Ectodermal cell (in vitro differentiated cells): ENCODE measurements around the gene PSME3.

ENCODE experiments used
- H3K27ac ChIP-seq: 2 replicates; pipeline ENCODE4 v1.7.0; 2013; ENCODE audit warnings: mild to moderate bottlenecking, low read depth, low read length; ENCODE audit not compliant: insufficient read depth, poor library complexity, severe bottlenecking
- H3K27me3 ChIP-seq: 2 replicates; pipeline ENCODE4 v1.7.0; 2013; ENCODE audit warnings: mild to moderate bottlenecking, low read length; ENCODE audit not compliant: insufficient read depth, control insufficient read depth, poor library complexity, severe bottlenecking
- H3K36me3 ChIP-seq: one replicate; pipeline ENCODE4 v1.7.0; 2013; ENCODE audit warnings: low read length; ENCODE audit not compliant: control insufficient read depth, insufficient read depth
- H3K4me1 ChIP-seq: one replicate; pipeline ENCODE4 v1.7.0; 2013; ENCODE audit warnings: low read length; ENCODE audit not compliant: control insufficient read depth, insufficient read depth
- H3K4me3 ChIP-seq: 2 replicates; pipeline ENCODE4 v1.7.0; 2013; ENCODE audit warnings: low read depth, low read length, control low read depth; ENCODE audit not compliant: insufficient read depth
- H3K9me3 ChIP-seq: 2 replicates; pipeline ENCODE4 v1.7.0; 2013; ENCODE audit warnings: mild to moderate bottlenecking, low read length, moderate library complexity; ENCODE audit not compliant: control insufficient read depth
- whole genome bisulfite sequencing, 2 experiments: methylation state at CpG; one replicate each; pipeline ENCODE4 v1.1.7; 2013; ENCODE audit warnings: missing lambda C conversion rate in 2 of 2; 5-methylcytosine and 5-hydroxymethylcytosine counted together

The PSME3 gene

DNA sequence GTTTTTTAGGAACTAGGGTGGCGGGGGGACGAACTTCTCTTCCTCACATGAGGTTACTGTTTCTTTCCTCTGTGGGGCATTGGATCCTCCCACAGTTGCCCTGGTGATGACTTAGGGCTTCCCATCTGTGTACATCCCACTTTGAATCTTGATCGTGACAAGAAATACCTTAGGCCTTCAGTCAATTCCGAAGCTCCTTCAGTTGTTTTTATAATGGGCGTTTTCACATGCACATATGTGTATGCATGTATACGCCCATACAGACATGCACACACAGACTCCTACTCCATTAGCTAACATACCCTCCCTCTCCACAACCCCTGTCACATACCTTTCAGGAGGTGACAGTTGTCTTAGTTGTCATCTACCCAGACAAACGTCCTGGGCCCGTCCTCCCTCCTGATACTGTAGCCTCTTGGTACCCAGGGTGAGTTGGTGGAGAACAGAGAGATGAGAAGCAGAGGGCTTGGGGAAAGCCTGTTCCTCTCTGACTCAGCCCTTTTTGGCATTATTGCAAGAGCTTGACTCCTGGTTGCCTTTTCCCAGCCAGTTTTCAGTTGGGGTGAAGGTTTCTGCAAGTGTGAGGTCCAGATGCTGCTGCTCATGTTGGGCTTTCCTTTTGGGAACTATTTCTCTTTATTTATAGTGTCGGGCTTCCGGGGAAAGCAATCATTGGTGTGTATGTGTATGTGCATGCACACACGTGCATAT, 8.9 kb downstream of the PSME3 start:
- 92 to 95% methylated on average over 11 of the region's 11 CpGs for WGBS, 2 experiments
- no peak overlapping the region for H3K4me3 ChIP-seq
- H3K27ac ChIP-seq = no peak overlapping the region
- H3K9me3 ChIP-seq = no peaks in the 10 kb centered on the region
- no peaks in the 10 kb centered on the region for H3K4me1 ChIP-seq
- H3K36me3 ChIP-seq = peaks cover 44% of the 10 kb centered on the region
- no peaks in the 10 kb centered on the region for H3K27me3 ChIP-seq

GRCh38 chr17:42843358-42843934, 10.2 kb downstream of the PSME3 start:
- H3K4me3 ChIP-seq = no peak overlapping the region
- 62 to 63% methylated on average over 6 of the region's 6 CpGs for WGBS, 2 experiments
- H3K27me3 ChIP-seq = no peaks in the 10 kb centered on the region
- H3K27ac ChIP-seq = no peak overlapping the region
- H3K36me3 ChIP-seq = peaks cover 34% of the 10 kb centered on the region
- H3K4me1 ChIP-seq = no peaks in the 10 kb centered on the region
- H3K9me3 ChIP-seq = no peaks in the 10 kb centered on the region

GRCh38 chr17:42844271-42844670, 11.1 kb downstream of the PSME3 start, which contains the start of gene AOC2:
AOC2 (plus strand) TSS chr17:42844580; CDS start chr17:42844627, 47 bp downstream.
- H3K4me1 ChIP-seq = no peaks in the 10 kb centered on the region

GRCh38 chr17:42844761-42845555, 11.8 kb downstream of the PSME3 start:
- Histone ChIP-seq H3K4me1 (peaks cover 3% of the 10 kb centered on the region), H3K27me3 (no peaks in the 10 kb centered on the region), H3K36me3 (peaks cover 23% of the 10 kb centered on the region), H3K27ac (no peak overlapping the region), H3K4me3 (no peak overlapping the region), H3K9me3 (no peaks in the 10 kb centered on the region)
- 95 to 96% methylated on average over 24 of the region's 24 CpGs for WGBS, 2 experiments

More at GRCh38 chr17:42844271-42844670, 11.1 kb downstream of the PSME3 start, which contains the start of gene AOC2:
- H3K27ac ChIP-seq = no peak within 1 kb of the TSS
- no peaks in the 10 kb centered on the region for H3K9me3 ChIP-seq
- no peak within 1 kb of the TSS for H3K4me3 ChIP-seq
- no peaks in the 10 kb centered on the region for H3K27me3 ChIP-seq
- WGBS, 2 experiments = 94 to 95% methylated on average over 4 of the region's 4 CpGs
- H3K36me3 ChIP-seq = peaks cover 26% of the 10 kb centered on the region

- Histone ChIP-seq H3K4me3 (no peak overlapping the region), H3K27me3 (no peaks in the 10 kb centered on the region), H3K36me3 (peaks cover 23% of the 10 kb centered on the region), H3K4me1 (peaks cover 3% of the 10 kb centered on the region), H3K9me3 (no peaks in the 10 kb centered on the region), H3K27ac (no peak overlapping the region)
- WGBS, 2 experiments = 95 to 97% methylated on average over 12 of the region's 12 CpGs
Measured at GRCh38 chr17:42845556-42845917, 12.3 kb downstream of the PSME3 start.

GRCh38 chr17:42845918-42846593, 12.9 kb downstream of the PSME3 start:
- Histone ChIP-seq H3K27me3 (no peaks in the 10 kb centered on the region), H3K4me3 (no peak overlapping the region), H3K4me1 (peaks cover 8% of the 10 kb centered on the region), H3K27ac (no peak overlapping the region), H3K36me3 (peaks cover 23% of the 10 kb centered on the region), H3K9me3 (no peaks in the 10 kb centered on the region)
- 94 to 95% methylated on average over 7 of the region's 7 CpGs for WGBS, 2 experiments

DNA sequence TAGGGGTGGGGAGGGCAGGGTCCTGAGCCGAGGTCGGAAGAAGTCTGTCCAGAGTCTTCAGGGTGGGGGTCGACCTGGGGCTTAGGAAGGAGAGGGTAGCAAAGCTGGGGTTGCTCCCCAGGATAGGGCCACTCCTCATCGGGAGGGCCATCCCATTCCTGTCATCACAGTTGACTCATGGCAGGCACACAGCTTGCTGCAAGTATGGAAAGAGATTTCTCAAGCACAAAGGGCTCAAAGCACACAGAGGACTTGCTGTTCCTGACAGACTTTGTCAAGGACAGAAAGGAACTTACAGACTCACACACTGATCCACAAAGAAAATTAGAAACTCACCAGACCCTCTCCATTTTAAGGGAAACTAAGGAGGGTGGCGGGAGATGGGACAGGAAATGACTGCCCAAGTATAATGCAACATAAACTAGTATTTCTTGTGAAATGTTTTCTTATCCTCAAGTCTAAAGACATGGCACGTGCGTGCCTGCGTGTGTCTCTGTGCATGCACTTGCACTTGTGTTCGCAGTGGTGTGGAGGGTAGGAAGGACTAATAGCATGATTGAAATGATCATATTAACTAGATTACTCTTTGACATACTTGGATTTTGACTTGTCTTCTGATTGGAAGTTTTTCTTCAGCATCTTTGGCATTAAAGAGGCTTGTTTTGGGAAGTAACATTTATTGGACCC, 13.5 kb downstream of the PSME3 start:
- H3K9me3 ChIP-seq = no peaks in the 10 kb centered on the region
- H3K4me1 ChIP-seq = peaks cover 8% of the 10 kb centered on the region
- H3K27me3 ChIP-seq = no peaks in the 10 kb centered on the region
- H3K27ac ChIP-seq = no peak overlapping the region
- peaks cover 17% of the 10 kb centered on the region for H3K36me3 ChIP-seq
- WGBS, 2 experiments = 89 to 93% methylated on average over 9 of the region's 9 CpGs
- no peak overlapping the region for H3K4me3 ChIP-seq

GRCh38 chr17:42848093-42848492, 14.9 kb downstream of the PSME3 start:
- WGBS, 2 experiments = 90 to 93% methylated on average over 3 of the region's 3 CpGs
- Histone ChIP-seq H3K36me3 (peaks cover 8% of the 10 kb centered on the region), H3K27ac (no peak overlapping the region), H3K27me3 (no peaks in the 10 kb centered on the region), H3K4me3 (no peak overlapping the region), H3K4me1 (peaks cover 8% of the 10 kb centered on the region), H3K9me3 (no peaks in the 10 kb centered on the region)

- no peak overlapping the region for H3K27ac ChIP-seq
- 92 to 93% methylated on average over 5 to 9 of the region's 9 CpGs for whole genome bisulfite sequencing, 2 experiments
- H3K4me3 ChIP-seq = no peak overlapping the region
- H3K36me3 ChIP-seq = peaks cover 6% of the 10 kb centered on the region
- H3K27me3 ChIP-seq = no peaks in the 10 kb centered on the region
- H3K9me3 ChIP-seq = no peaks in the 10 kb centered on the region
- H3K4me1 ChIP-seq = peaks cover 8% of the 10 kb centered on the region
Measured at GRCh38 chr17:42849031-42849430, 15.8 kb downstream of the PSME3 start.
